ENCODE results near the gene TNS3. TPM values are rescaled to one million over a fixed set of nuclear protein-coding genes. Genes with fewer than 3 reads are reported as not detected.

TNS3 gene
- total and polyA plus RNA-seq, 2 donors (not counting 1 experiment from before 2014, with no cell fraction given) = 11.4 to 77.5 TPM

DNA sequence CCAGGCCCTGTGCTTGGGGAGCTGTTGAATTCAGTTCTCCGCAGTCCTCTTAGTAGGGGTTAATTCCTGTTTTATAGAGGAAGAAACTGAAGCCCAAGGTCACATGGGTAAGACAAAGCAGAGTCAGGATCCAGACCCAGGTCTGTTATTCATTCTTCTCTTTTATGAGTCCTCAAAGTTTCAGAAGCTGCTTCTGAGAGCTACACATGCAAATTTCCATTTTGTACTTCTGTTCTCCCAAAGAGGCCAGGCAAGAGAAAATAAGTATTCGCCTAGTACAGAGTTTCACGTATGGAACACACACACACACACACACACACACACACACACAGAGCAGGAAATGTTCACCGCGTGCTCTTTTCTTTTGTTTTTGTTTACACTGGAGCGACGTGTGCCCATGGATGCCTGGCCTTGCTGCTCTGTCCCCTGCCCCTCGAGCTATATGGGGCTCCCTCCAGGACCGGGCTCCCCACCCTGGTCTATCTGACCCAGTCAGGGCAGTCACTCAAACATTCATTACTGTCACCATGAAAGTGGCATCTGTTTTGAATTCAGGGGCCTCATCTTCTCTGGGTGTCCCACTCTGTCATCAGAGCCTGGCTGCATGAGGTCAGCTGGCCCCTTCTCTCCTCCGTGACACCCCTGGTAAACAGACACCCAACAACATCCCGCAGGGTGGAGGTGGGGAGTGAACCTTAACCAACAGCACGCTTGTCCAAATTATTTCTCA lies 84.4 kb downstream of the TNS3 start:
- H3K4me2 ChIP-seq (replicated peaks; ENCODE audit: low read depth, low read length, poor library complexity, severe bottlenecking) = peak overlapping the region; percentile 61
- H3K36me3 ChIP-seq (replicated peaks in 1 of 2; ENCODE audit: control extremely low read depth in 1 of 2, control insufficient read depth in 1 of 2, extremely low read depth in 1 of 2, insufficient read depth in 2 of 2, low read length in 1 of 2) = peaks cover 0 to 2% of the 10 kb centered on the region in 2 experiments
- 14% methylated on average over 9 of the region's 12 CpGs for WGBS (ENCODE audit: insufficient coverage)
- no peaks in the 10 kb centered on the region for H3K9me3 Mint-ChIP-seq (ENCODE audit: insufficient read depth)
- POLR2A ChIA-PET = interaction anchor here (0.6 to 1.1 kb wide), 8 partner anchors 16 to 277 kb away, joined by 3 to 6 read pairs (median 4); no protein-coding TSS in a partner anchor
- peaks cover 9% of the 10 kb centered on the region for H4K20me1 ChIP-seq (ENCODE audit: control insufficient read depth, insufficient read depth, low read length, poor library complexity, severe bottlenecking)
- H2AFZ ChIP-seq (ENCODE audit: insufficient read depth, low read depth, low read length, poor library complexity, severe bottlenecking) = peak overlapping the region; percentile 14
- no peak for TF ChIP-seq EZH2 (IDR thresholded peaks at IDR 0.05; ENCODE audit: borderline replicate concordance, insufficient read depth, low read depth, low read length, poor library complexity, severe bottlenecking)
- TF ChIP-seq, protein P1, sequence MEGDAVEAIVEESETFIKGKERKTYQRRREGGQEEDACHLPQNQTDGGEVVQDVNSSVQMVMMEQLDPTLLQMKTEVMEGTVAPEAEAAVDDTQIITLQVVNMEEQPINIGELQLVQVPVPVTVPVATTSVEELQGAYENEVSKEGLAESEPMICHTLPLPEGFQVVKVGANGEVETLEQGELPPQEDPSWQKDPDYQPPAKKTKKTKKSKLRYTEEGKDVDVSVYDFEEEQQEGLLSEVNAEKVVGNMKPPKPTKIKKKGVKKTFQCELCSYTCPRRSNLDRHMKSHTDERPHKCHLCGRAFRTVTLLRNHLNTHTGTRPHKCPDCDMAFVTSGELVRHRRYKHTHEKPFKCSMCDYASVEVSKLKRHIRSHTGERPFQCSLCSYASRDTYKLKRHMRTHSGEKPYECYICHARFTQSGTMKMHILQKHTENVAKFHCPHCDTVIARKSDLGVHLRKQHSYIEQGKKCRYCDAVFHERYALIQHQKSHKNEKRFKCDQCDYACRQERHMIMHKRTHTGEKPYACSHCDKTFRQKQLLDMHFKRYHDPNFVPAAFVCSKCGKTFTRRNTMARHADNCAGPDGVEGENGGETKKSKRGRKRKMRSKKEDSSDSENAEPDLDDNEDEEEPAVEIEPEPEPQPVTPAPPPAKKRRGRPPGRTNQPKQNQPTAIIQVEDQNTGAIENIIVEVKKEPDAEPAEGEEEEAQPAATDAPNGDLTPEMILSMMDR (IDR thresholded peaks at IDR 0.05) = no peak
- H3K4me3 Mint-ChIP-seq = peak overlapping the region; percentile 77
- H3K9me3 ChIP-seq (ENCODE audit: control extremely low read depth in 1 of 3, control insufficient read depth in 2 of 3, insufficient read depth in 1 of 3, low read length in 2 of 3) = peaks cover 0 to 3% (median 0%) of the 10 kb centered on the region in 3 donors
- peak overlapping the region; percentile 57 to 75 for H3K27ac ChIP-seq (ENCODE audit: low read length in 2 of 2)
- no peaks in the 10 kb centered on the region for H3K27me3 Mint-ChIP-seq
- peak; percentile 71 for DNase-seq
- H3K4me1 Mint-ChIP-seq = peaks cover 68% of the 10 kb centered on the region
- H3K9ac ChIP-seq (ENCODE audit: low read length) = no peak overlapping the region
- CTCF ChIA-PET = interaction anchor here (0.6 to 2.1 kb wide), 11 partner anchors 11 to 321 kb away, joined by 3 to 9 read pairs (median 4); no protein-coding TSS in a partner anchor
- intact Hi-C loops (cut with micrococcal nuclease) = no loop called here
- H3K79me2 ChIP-seq (ENCODE audit: control insufficient read depth, insufficient read depth, low read length) = peaks cover 10% of the 10 kb centered on the region
- H3K4me3 ChIP-seq (ENCODE audit: control extremely low read depth in 1 of 5, extremely low read depth in 1 of 5, insufficient read depth in 1 of 5, low read depth in 2 of 5, low read length in 4 of 5) = no peak overlapping the region
- peak; percentile 77 for ATAC-seq (ENCODE audit: low read depth)
- no peaks in the 10 kb centered on the region for H3K27me3 ChIP-seq (replicated peaks in 1 of 4; ENCODE audit: control extremely low read depth in 1 of 4, control insufficient read depth in 3 of 4, insufficient read depth in 4 of 4, low read length in 3 of 4)
- peak overlapping the region; percentile 90 for H3K27ac Mint-ChIP-seq
- H3K4me1 ChIP-seq (ENCODE audit: control insufficient read depth in 2 of 2, insufficient read depth in 2 of 2, low read length in 2 of 2) = peaks cover 42 to 62% of the 10 kb centered on the region in 2 donors

DNA sequence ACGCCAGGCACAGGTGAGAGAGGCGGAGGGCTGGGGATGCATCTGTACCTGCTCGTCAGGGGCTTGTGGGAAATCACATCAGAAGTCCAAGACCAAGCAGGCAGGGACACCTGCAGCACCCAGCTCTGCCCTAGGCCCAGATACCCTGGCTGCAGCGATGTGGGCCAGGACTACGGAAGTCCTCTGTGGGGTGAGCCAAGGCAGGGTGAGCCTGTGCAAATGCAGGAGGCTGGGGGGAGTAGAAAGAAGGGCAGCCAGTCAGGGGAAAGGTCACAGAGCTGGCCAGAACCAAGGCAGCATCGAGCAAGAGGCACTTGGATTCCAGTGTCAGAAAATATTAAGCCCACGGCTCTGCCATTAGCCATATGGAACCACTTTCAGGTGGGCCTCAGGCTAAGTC lies 85.2 kb downstream of the TNS3 start:
- TF ChIP-seq, protein P1 (IDR thresholded peaks at IDR 0.05) = no peak
- TF ChIP-seq EZH2 (IDR thresholded peaks at IDR 0.05; ENCODE audit: borderline replicate concordance, insufficient read depth, low read depth, low read length, poor library complexity, severe bottlenecking) = no peak
- Histone ChIP-seq H3K27ac (ENCODE audit: low read length in 2 of 2) (peak overlapping the region; percentile 29 to 56), H3K9ac (ENCODE audit: low read length) (no peak overlapping the region), H3K4me2 (replicated peaks; ENCODE audit: low read depth, low read length, poor library complexity, severe bottlenecking) (peak overlapping the region; percentile 61), H3K36me3 (replicated peaks in 1 of 2; ENCODE audit: control extremely low read depth in 1 of 2, control insufficient read depth in 1 of 2, extremely low read depth in 1 of 2, insufficient read depth in 2 of 2, low read length in 1 of 2) (peaks cover 0 to 2% of the 10 kb centered on the region in 2 experiments), H3K27me3 (replicated peaks in 1 of 4; ENCODE audit: control extremely low read depth in 1 of 4, control insufficient read depth in 3 of 4, insufficient read depth in 4 of 4, low read length in 3 of 4) (no peaks in the 10 kb centered on the region), H3K4me3 (ENCODE audit: control extremely low read depth in 1 of 5, extremely low read depth in 1 of 5, insufficient read depth in 1 of 5, low read depth in 2 of 5, low read length in 4 of 5) (no peak overlapping the region), H4K20me1 (ENCODE audit: control insufficient read depth, insufficient read depth, low read length, poor library complexity, severe bottlenecking) (peaks cover 9% of the 10 kb centered on the region), H2AFZ (ENCODE audit: insufficient read depth, low read depth, low read length, poor library complexity, severe bottlenecking) (no peak overlapping the region), H3K9me3 (ENCODE audit: control extremely low read depth in 1 of 3, control insufficient read depth in 2 of 3, insufficient read depth in 1 of 3, low read length in 2 of 3) (peaks cover 0 to 3% (median 0%) of the 10 kb centered on the region in 3 donors), H3K79me2 (ENCODE audit: control insufficient read depth, insufficient read depth, low read length) (peaks cover 19% of the 10 kb centered on the region), H3K4me1 (ENCODE audit: control insufficient read depth in 2 of 2, insufficient read depth in 2 of 2, low read length in 2 of 2) (peaks cover 42 to 63% of the 10 kb centered on the region in 2 donors)
- no peaks in the 10 kb centered on the region for H3K9me3 Mint-ChIP-seq (ENCODE audit: insufficient read depth)
- intact Hi-C loops (cut with micrococcal nuclease) = no loop called here
- 92% methylated on average over 6 of the region's 7 CpGs for WGBS (ENCODE audit: insufficient coverage)
- peaks cover 67% of the 10 kb centered on the region for H3K4me1 Mint-ChIP-seq
- peak overlapping the region; percentile 54 for H3K4me3 Mint-ChIP-seq
- peak overlapping the region; percentile 78 for H3K27ac Mint-ChIP-seq
- ChIA-PET CTCF (interaction anchor here (0.8 to 2.1 kb wide), 8 partner anchors 11 to 173 kb away, joined by 3 to 8 read pairs (median 4); no protein-coding TSS in a partner anchor), POLR2A (interaction anchor here (1.1 kb wide), 1 partner anchor 16 kb away, joined by 6 read pairs; no protein-coding TSS in a partner anchor)
- no peaks in the 10 kb centered on the region for H3K27me3 Mint-ChIP-seq
- DNase-seq (no peak), ATAC-seq (ENCODE audit: low read depth) (no peak)

Data from B cell (primary cell).